ENCODE measurements around the gene TIPARP.

The TIPARP gene

GRCh38 chr3:156676768-156677479 is 2.5 kb downstream of the TIPARP start:
- DNase-seq (ENCODE audit: low read depth in 2 of 2): no peak

- DNase-seq (ENCODE audit: low read depth in 2 of 2): no peak
These were observed 3.1 kb downstream of the TIPARP start for GRCh38 chr3:156677536-156677935.

GRCh38 chr3:156678197-156678596 is 3.8 kb downstream of the TIPARP start:
- no peak for DNase-seq (ENCODE audit: low read depth in 2 of 2)

- no peak for DNase-seq (ENCODE audit: low read depth in 2 of 2)
These were observed 6.0 kb downstream of the TIPARP start for GRCh38 chr3:156680243-156680914.

- DNase-seq (ENCODE audit: low read depth in 2 of 2): no peak
These were observed 6.6 kb downstream of the TIPARP start for GRCh38 chr3:156681002-156681401.

- no peak for DNase-seq (ENCODE audit: low read depth in 2 of 2)
These were observed 8.1 kb downstream of the TIPARP start for GRCh38 chr3:156682501-156682900.

GRCh38 chr3:156682963-156683362 is 8.6 kb downstream of the TIPARP start:
- no peak for DNase-seq (ENCODE audit: low read depth in 2 of 2)

GRCh38 chr3:156685198-156685597 is 10.8 kb downstream of the TIPARP start:
- DNase-seq (ENCODE audit: low read depth in 2 of 2): no peak

- DNase-seq (ENCODE audit: low read depth in 2 of 2): no peak
These were observed 11.4 kb downstream of the TIPARP start for GRCh38 chr3:156685752-156686151.

GRCh38 chr3:156687023-156687422 is 12.6 kb downstream of the TIPARP start:
- no peak for DNase-seq (ENCODE audit: low read depth in 2 of 2)

- no peak for DNase-seq (ENCODE audit: low read depth in 2 of 2)
These were observed 14.5 kb downstream of the TIPARP start for GRCh38 chr3:156688632-156689452.

- DNase-seq (ENCODE audit: low read depth in 2 of 2): no peak
These were observed 15.2 kb downstream of the TIPARP start for GRCh38 chr3:156689608-156690007.

- DNase-seq (ENCODE audit: low read depth in 2 of 2): no peak
These were observed 17.5 kb downstream of the TIPARP start for GRCh38 chr3:156691920-156692319.

- no peak for DNase-seq (ENCODE audit: low read depth in 2 of 2)
These were observed 18.8 kb downstream of the TIPARP start for GRCh38 chr3:156693166-156693565.

GRCh38 chr3:156694536-156694935 is 20.1 kb downstream of the TIPARP start:
- DNase-seq (ENCODE audit: low read depth in 2 of 2): no peak

GRCh38 chr3:156702367-156702766 is 28.0 kb downstream of the TIPARP start:
- no peak for DNase-seq (ENCODE audit: low read depth in 2 of 2)

- no peak for DNase-seq (ENCODE audit: low read depth in 2 of 2)
These were observed 30.1 kb downstream of the TIPARP start for GRCh38 chr3:156704370-156705036.

GRCh38 chr3:156705761-156706616 is 31.6 kb downstream of the TIPARP start:
- DNase-seq (ENCODE audit: low read depth in 2 of 2): no peak

GRCh38 chr3:156707588-156707987 is 33.2 kb downstream of the TIPARP start:
- DNase-seq (ENCODE audit: low read depth in 2 of 2): no peak

GRCh38 chr3:156710429-156710828 is 36.0 kb downstream of the TIPARP start:
- no peak for DNase-seq (ENCODE audit: low read depth in 2 of 2)

- no peak for DNase-seq (ENCODE audit: low read depth in 2 of 2)
These were observed 36.7 kb downstream of the TIPARP start for GRCh38 chr3:156711113-156711512.

Data from stimulated activated CD8-positive, alpha-beta memory T cell treated with anti-CD3 and anti-CD28 coated beads, Interleukin-7, amount 100 ng/mL, for 1 hour (primary cell).